CD4-positive, alpha-beta T cell (primary cell): Measurements from ENCODE around the gene SAMD3. TPM values are rescaled to one million over a fixed set of nuclear protein-coding genes. Genes with fewer than 3 reads are reported as not detected.
A peak's percentile ranks its signal among the peaks of the same experiment; 100 is the strongest.

Experiments used
- ATAC-seq: fragments of 200-7000 bp; cut with Tn5 transposase; one replicate; pipeline ENCODE4 v1.10.0; 2022; ENCODE audit warnings: mild to moderate bottlenecking; ENCODE audit not compliant: poor library complexity
- CTCF ChIA-PET: fragments of 350-600 bp; sonication (Branson Sonifier 250); formaldehyde crosslinking; loops from one replicate; lab custom pipeline; 2021; ENCODE audit warnings: antibody characterized with exemption, inconsistent platforms; lab: Charles Lee
- POLR2A ChIA-PET: fragments of 350-600 bp; sonication (Branson Sonifier 250); formaldehyde crosslinking; loops from one replicate; lab custom pipeline; 2021; ENCODE audit warnings: antibody characterized with exemption, inconsistent platforms; lab: Charles Lee
- DNase-seq, 14 experiments: peaks; one replicate each; pipeline ENCODE4 v3.0.0-alpha.2; 2013 to 2020; ENCODE audit warnings: mixed read lengths in 2 of 14
- H3K27ac ChIP-seq, 2 donors: one replicate each; pipeline versions ENCODE4 v1.5.1 to v1.7.0; 2013; ENCODE audit warnings: low read length in 2 of 2, low read depth in 1 of 2, mild to moderate bottlenecking in 1 of 2
- H3K27me3 ChIP-seq, 2 experiments: 1 replicate in 1 of 2; 2 replicates in 1 of 2; pipeline versions ENCODE4 v1.6.1 to v1.7.0; 2013; ENCODE audit warnings: low read length in 2 of 2, control low read depth in 1 of 2, mild to moderate bottlenecking in 1 of 2, moderate library complexity in 1 of 2; ENCODE audit not compliant: insufficient read depth in 2 of 2, control insufficient read depth in 1 of 2
- H3K36me3 ChIP-seq: one replicate; pipeline ENCODE4 v1.6.1; 2013; ENCODE audit warnings: low read length, control low read depth; ENCODE audit not compliant: insufficient read depth
- H3K4me1 ChIP-seq: one replicate; pipeline ENCODE4 v1.6.1; 2013; ENCODE audit warnings: low read length, control low read depth; ENCODE audit not compliant: insufficient read depth
- H3K4me3 ChIP-seq: one replicate; pipeline ENCODE4 v1.5.1; 2013; ENCODE audit warnings: mild to moderate bottlenecking, low read length, moderate library complexity
- H3K9me3 ChIP-seq, 2 experiments: 1 replicate in 1 of 2; 2 replicates in 1 of 2; pipeline versions ENCODE4 v1.6.1 to v1.7.0; 2013; ENCODE audit warnings: low read length in 2 of 2, mild to moderate bottlenecking in 2 of 2, control low read depth in 1 of 2, moderate library complexity in 1 of 2; ENCODE audit not compliant: control insufficient read depth in 1 of 2, insufficient read depth in 1 of 2
- H3K27ac Mint-ChIP-seq: one replicate; pipeline ENCODE4 v1.8.0; 2020; ENCODE audit warnings: mixed read lengths
- H3K27me3 Mint-ChIP-seq: one replicate; pipeline ENCODE4 v1.8.0; 2021; ENCODE audit warnings: mixed read lengths
- H3K36me3 Mint-ChIP-seq: one replicate; pipeline ENCODE4 v1.8.0; 2021; ENCODE audit warnings: low read depth, mixed read lengths
- H3K4me1 Mint-ChIP-seq: one replicate; pipeline ENCODE4 v1.8.0; 2021; ENCODE audit warnings: low read depth, mixed read lengths
- H3K4me3 Mint-ChIP-seq: one replicate; pipeline ENCODE4 v1.8.0; 2020; ENCODE audit warnings: mild to moderate bottlenecking, mixed read lengths
- H3K9me3 Mint-ChIP-seq: one replicate; pipeline ENCODE4 v1.8.0; 2020; ENCODE audit warnings: mixed read lengths
- intact Hi-C, 2 experiments: fragments of 100-400 bp; cut with DNase I in 1 of 2; cut with micrococcal nuclease in 1 of 2; formaldehyde crosslinking; loops; one replicate each; pipeline versions ENCODE4 v1.15.1 to v1.9.0; 2023 to 2025; cut with DNase I, micrococcal nuclease
- total RNA-seq, 174 experiments: library from RNA in 2 of 174; stranded (reverse) in 2 of 174; gene quantifications; one replicate each; pipeline ENCODE4 v1.2.3 and lab custom pipeline; 2021 to 2026
- TF ChIP-seq, protein P1 (sequence below): fragments of 200-600 bp; IDR thresholded peaks from one replicate; pipeline ENCODE4 v1.8.0; 2022; ENCODE audit warnings: antibody characterized with exemption, mild to moderate bottlenecking

The SAMD3 gene
- total RNA-seq, 2 experiments from 2014 or later: 24.3 to 28.7 TPM

DNA sequence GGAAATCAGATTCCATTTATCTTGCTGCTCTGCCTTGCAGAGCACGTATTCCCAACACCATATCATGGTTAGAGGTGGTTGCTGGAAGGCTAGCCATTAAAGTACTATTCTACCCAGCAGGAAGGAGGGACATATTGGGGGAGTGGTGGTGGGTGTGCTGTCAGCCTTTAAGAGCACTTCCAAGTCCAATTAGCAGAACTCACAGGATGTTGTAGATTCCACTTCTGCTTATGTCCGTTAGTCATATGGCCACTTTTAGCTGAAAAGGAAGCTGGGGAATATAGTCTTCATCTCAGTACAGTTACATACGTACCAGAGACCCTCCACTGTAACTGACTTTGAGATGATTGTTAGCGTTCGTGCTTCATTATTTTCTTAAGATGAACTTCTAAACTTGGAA is 94.4 kb downstream of the SAMD3 start:
- H3K27ac Mint-ChIP-seq: no peak overlapping the region
- ChIA-PET CTCF (no interaction called here), POLR2A (no interaction called here)
- H3K4me3 Mint-ChIP-seq: no peak overlapping the region
- no peaks in the 10 kb centered on the region for H3K9me3 Mint-ChIP-seq
- Histone ChIP-seq H3K4me1 (peaks cover 15% of the 10 kb centered on the region), H3K27me3 (no peaks in the 10 kb centered on the region), H3K36me3 (no peaks in the 10 kb centered on the region), H3K9me3 (no peaks in the 10 kb centered on the region), H3K4me3 (no peak overlapping the region), H3K27ac (no peak overlapping the region)
- H3K36me3 Mint-ChIP-seq: peaks cover 36% of the 10 kb centered on the region
- H3K27me3 Mint-ChIP-seq: no peaks in the 10 kb centered on the region
- DNase-seq (no peak), ATAC-seq (no peak)
- peaks cover 80% of the 10 kb centered on the region for H3K4me1 Mint-ChIP-seq
- intact Hi-C loops: no loop called here
- TF ChIP-seq, protein P1, sequence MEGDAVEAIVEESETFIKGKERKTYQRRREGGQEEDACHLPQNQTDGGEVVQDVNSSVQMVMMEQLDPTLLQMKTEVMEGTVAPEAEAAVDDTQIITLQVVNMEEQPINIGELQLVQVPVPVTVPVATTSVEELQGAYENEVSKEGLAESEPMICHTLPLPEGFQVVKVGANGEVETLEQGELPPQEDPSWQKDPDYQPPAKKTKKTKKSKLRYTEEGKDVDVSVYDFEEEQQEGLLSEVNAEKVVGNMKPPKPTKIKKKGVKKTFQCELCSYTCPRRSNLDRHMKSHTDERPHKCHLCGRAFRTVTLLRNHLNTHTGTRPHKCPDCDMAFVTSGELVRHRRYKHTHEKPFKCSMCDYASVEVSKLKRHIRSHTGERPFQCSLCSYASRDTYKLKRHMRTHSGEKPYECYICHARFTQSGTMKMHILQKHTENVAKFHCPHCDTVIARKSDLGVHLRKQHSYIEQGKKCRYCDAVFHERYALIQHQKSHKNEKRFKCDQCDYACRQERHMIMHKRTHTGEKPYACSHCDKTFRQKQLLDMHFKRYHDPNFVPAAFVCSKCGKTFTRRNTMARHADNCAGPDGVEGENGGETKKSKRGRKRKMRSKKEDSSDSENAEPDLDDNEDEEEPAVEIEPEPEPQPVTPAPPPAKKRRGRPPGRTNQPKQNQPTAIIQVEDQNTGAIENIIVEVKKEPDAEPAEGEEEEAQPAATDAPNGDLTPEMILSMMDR: no peak

DNA sequence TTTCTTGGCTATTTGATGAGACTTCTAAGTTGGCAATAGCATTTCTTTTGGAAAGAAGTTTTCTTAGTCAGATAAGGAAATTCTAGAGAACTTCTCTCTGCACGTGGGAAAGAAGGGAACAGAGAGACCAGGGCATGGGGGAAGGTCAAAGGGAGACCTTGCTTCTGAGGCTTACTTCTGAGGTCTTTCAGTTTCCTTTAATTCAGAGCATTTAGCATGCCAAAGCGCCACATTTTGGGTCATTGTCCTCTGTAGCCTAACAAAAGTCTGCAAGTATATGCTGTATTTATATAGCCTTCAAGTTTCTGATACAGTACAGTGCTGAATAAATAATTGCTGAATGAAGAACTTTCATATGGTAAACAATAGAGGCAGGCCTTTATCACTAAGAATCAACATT is 95.6 kb downstream of the SAMD3 start:
- H3K4me1 ChIP-seq: peaks cover 11% of the 10 kb centered on the region
- intact Hi-C loops: no loop called here
- ChIA-PET POLR2A (no interaction called here), CTCF (no interaction called here)
- TF ChIP-seq, protein P1: no peak
- no peaks in the 10 kb centered on the region for H3K27me3 ChIP-seq
- Mint-ChIP-seq H3K4me1 (peaks cover 77% of the 10 kb centered on the region), H3K4me3 (no peak overlapping the region), H3K27ac (peak overlapping the region; percentile 34), H3K9me3 (no peaks in the 10 kb centered on the region), H3K36me3 (peaks cover 44% of the 10 kb centered on the region), H3K27me3 (no peaks in the 10 kb centered on the region)
- no peaks in the 10 kb centered on the region for H3K9me3 ChIP-seq
- no peak for ATAC-seq
- no peak overlapping the region for H3K4me3 ChIP-seq
- no peaks in the 10 kb centered on the region for H3K36me3 ChIP-seq
- H3K27ac ChIP-seq: no peak overlapping the region
- no peak for DNase-seq

DNA sequence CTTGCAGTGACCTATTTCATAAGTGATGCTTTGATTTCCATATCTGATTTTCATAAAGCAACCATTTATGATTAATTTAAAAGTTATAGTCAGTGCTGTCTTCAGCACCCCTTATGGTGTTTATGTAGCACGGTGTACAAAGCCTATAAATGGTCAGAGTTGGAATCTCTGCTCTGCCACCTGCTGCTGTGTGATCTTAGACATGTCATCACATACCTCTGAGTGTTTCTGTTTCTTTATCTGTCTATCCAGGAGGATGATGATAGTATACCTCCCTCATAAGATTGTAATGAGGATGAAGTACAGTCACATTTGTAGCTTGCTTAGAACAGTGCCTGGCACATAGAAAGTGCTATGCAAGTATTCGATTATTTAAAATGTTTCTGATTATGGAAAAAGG is 100.5 kb downstream of the SAMD3 start:
- no peaks in the 10 kb centered on the region for H3K4me1 ChIP-seq
- H3K36me3 Mint-ChIP-seq: peaks cover 62% of the 10 kb centered on the region
- DNase-seq: no peak
- ATAC-seq: no peak
- H3K4me3 Mint-ChIP-seq: no peak overlapping the region
- peak overlapping the region; percentile 42 for H3K27ac Mint-ChIP-seq
- no peaks in the 10 kb centered on the region for H3K9me3 Mint-ChIP-seq
- ChIA-PET POLR2A (no interaction called here), CTCF (no interaction called here)
- intact Hi-C loops: no loop called here
- H3K27ac ChIP-seq: no peak overlapping the region
- H3K27me3 Mint-ChIP-seq: no peaks in the 10 kb centered on the region
- H3K4me3 ChIP-seq: no peak overlapping the region
- H3K9me3 ChIP-seq: no peaks in the 10 kb centered on the region
- peaks cover 7% of the 10 kb centered on the region for H3K36me3 ChIP-seq
- H3K4me1 Mint-ChIP-seq: peaks cover 61% of the 10 kb centered on the region
- no peaks in the 10 kb centered on the region for H3K27me3 ChIP-seq
- TF ChIP-seq, protein P1: no peak
